Prostate gland (tissue), 2 donors: Measurements from ENCODE around the gene CLASP1.

Source experiments
- POLR2A ChIP-seq: fragments of 450-650 bp; IDR thresholded peaks from one replicate; pipeline ENCODE4 v1.6.1; 2016; ENCODE audit warnings: antibody characterized with exemption, mild to moderate bottlenecking
- TF ChIP-seq, protein P1 (sequence below), 4 experiments: fragments of 200-600 bp in 2 of 4; fragments of 450-650 bp in 2 of 4; sonication (generic) in 2 of 4; IDR thresholded peaks; 1 replicate in 3 of 4; 2 replicates in 1 of 4; pipeline ENCODE4 v1.5.1; 2016 to 2019; ENCODE audit warnings: antibody characterized with exemption in 4 of 4, mild to moderate bottlenecking in 2 of 4, moderate library complexity in 2 of 4

DNA sequence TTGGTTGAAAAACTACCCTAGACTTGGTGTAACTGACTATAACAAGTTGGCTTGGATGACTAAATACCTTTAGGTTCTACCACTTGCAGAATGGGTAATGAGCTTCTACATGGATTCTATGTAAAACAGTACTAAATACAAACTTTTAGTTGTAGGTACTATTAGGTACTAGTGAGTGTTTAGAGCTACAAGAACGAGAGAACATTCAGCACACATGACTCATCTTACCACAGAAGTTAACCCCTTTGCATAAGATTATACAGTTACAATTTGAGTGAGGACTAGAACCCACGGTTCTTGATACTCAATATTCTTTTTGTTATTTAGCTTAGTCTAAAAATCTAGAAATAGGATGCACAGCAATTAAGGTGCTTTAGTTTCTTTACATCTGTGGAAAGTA, 262.6 kb downstream of the CLASP1 start:
- TF ChIP-seq, protein P1, sequence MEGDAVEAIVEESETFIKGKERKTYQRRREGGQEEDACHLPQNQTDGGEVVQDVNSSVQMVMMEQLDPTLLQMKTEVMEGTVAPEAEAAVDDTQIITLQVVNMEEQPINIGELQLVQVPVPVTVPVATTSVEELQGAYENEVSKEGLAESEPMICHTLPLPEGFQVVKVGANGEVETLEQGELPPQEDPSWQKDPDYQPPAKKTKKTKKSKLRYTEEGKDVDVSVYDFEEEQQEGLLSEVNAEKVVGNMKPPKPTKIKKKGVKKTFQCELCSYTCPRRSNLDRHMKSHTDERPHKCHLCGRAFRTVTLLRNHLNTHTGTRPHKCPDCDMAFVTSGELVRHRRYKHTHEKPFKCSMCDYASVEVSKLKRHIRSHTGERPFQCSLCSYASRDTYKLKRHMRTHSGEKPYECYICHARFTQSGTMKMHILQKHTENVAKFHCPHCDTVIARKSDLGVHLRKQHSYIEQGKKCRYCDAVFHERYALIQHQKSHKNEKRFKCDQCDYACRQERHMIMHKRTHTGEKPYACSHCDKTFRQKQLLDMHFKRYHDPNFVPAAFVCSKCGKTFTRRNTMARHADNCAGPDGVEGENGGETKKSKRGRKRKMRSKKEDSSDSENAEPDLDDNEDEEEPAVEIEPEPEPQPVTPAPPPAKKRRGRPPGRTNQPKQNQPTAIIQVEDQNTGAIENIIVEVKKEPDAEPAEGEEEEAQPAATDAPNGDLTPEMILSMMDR (IDR thresholded peaks at IDR 0.05) = no peak
- no peak for TF ChIP-seq POLR2A
